GM03348 (cell line): ENCODE data around the gene PRDX6.
A peak's percentile ranks its signal among the peaks of the same experiment; 100 is the strongest.
"Not testable (repeated sequence)": the region's sequence is repeated elsewhere in the genome, so short reads cannot be mapped to it uniquely, and the experiment has no call there.

Source experiments
- DNase-seq: peaks from one replicate; pipeline ENCODE4 v3.0.0; 2012; ENCODE audit warnings: low spot score

Gene PRDX6

DNA sequence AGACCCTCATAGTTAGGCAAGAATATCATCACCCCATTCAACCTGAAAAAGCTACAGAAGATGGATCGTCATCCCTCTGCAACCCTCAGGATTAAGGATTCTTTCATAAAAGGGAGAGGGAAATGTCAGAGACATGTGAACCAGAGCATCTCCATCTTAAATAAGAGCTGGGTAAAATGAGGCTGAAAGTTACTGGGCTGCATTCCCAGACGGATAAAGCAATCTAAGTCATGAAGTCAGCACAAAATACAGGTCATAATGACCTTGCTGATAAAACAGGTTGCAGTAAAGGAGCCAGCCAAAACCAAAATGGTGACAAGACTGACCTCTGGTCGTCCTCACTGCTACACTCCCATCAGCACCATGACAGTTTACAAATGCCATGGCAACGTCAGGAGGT is 22.6 kb downstream of the PRDX6 start:
- no peak for DNase-seq

- no peak for DNase-seq
Observed at GRCh38 chr1:173502104-173502503, 25.0 kb downstream of the PRDX6 start.

- DNase-seq, result peak; percentile 61
Observed at GRCh38 chr1:173503391-173503790, 26.3 kb downstream of the PRDX6 start.

DNA sequence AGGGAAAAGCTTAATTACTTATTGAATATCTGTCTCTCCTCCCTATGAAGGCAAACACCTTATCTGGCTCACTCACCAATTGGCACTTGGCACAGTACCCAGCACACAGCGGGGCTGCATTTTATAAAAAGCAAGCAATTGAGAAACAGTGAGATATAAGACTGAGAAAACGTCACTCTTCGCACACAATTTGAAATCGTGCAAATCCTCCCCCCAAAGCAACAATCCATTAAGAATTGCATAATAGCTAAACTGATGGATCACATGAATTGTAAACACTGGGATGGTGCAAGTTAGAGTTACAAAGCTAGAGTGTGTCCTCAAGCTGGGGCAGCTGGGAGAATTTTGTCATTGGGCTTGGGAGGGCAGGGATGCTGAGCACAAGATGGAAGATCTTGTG is 27.1 kb downstream of the PRDX6 start:
- DNase-seq, result no peak

- no peak for DNase-seq
Observed at GRCh38 chr1:173505391-173505790, 28.3 kb downstream of the PRDX6 start.

- DNase-seq, result no peak
Observed at GRCh38 chr1:173506437-173506836, 29.3 kb downstream of the PRDX6 start.

GRCh38 chr1:173507205-173507846 is 30.2 kb downstream of the PRDX6 start:
- peak; percentile 50 for DNase-seq

- no peak for DNase-seq
Observed at GRCh38 chr1:173507847-173508209, 30.7 kb downstream of the PRDX6 start.

- no peak for DNase-seq
Observed at GRCh38 chr1:173508541-173508940, 31.4 kb downstream of the PRDX6 start.

- DNase-seq, result no peak
Observed at GRCh38 chr1:173509797-173510196, 32.7 kb downstream of the PRDX6 start.

GRCh38 chr1:173514503-173514902 is 37.4 kb downstream of the PRDX6 start:
- DNase-seq, result not testable (repeated sequence)

GRCh38 chr1:173520799-173521198 is 43.7 kb downstream of the PRDX6 start:
- no peak for DNase-seq

- no peak for DNase-seq
Observed at GRCh38 chr1:173523329-173523728, 46.2 kb downstream of the PRDX6 start.

- DNase-seq, result no peak
Observed at GRCh38 chr1:173525926-173526325, 48.8 kb downstream of the PRDX6 start.

DNA sequence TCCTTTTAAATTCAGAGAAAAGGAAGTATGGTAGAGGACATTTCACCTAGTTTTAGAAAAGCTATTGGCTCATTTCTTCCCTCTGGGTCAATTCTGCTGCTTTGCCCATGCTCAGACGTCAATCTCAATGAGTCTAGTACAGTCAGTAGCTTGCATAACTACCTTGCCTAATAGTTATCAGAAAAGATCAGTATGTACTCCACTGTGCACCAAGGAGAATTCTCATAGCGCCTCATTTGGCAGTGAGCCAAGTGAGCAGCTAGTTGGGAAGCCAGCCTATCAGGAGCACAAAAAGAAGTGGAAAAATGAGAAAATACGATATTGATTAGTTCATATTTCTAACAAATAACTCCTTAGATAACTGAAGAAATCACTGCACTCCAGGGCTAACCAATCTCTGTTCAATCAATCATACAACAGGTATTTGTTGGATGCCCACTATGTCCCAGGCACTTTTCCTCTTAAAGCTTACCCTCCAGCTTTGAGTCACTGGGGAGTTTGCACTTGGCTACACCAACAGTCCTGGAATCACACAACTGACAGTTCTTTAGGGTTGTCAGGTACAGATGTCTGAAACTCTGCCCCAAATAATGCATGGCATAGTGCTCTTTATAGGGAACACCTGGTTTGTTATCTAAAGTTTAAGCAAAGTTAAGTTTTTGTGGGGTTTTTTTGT is 50.2 kb downstream of the PRDX6 start:
- no peak for DNase-seq

DNA sequence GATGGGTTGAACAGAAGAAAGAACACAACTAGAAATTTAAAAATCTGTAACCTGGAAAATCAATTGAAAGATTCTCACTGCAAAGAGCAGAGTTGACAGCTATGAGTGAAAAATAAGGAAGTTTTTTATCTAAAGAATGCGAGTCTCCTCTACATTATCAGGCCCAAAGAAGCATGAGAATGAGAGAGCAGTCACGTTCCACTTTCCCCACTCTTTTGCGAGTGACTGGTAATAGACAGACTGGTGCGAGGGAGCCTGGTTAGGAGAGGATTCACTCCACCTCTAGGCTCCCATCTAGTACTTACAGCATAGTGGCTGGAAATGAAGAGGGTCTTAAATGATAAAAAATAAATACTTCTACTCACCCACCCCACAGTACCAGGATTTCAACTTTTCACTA is 52.0 kb downstream of the PRDX6 start:
- DNase-seq, result no peak

DNA sequence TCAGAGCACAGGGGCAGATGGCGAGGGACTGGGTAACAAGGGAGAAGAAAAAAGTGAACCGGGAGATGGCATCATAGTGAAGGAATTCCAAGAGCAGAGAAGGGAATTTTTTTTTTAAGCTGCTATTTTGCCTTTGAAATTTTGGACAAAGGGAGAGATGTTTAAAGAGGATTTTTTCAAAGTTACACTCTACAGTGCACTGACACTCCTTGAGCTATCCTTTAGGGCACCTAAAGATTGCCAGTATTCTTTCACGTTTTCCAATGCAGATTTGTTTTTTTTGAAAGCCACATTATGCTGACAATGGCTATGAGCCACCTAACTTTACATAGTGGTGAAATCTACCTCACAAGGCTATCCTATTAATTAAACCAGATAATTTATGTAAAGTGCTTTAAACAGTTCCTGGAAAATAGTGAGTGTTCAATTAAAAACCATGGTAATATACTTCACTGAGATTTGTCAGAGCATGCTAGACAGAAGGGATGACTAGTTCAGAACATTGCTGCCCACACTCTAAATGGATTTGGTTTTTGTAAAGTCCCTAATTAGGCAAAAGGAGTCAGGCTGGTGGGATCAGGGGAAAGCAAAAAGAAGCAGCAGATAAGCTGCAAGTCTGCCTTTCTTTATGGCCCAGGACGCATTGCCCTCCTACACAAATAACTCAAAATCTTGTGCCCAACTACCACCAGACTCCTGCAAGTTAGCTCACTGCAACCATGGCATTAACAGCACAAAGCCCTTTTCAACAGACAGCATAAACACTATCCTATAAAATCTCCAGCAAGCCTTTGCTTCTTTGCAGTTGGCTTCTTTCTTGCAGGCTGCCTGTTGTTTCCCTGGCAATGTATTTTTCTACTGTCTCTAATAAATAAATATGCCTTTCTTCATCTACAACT is 53.9 kb downstream of the PRDX6 start:
- DNase-seq, result no peak

DNA sequence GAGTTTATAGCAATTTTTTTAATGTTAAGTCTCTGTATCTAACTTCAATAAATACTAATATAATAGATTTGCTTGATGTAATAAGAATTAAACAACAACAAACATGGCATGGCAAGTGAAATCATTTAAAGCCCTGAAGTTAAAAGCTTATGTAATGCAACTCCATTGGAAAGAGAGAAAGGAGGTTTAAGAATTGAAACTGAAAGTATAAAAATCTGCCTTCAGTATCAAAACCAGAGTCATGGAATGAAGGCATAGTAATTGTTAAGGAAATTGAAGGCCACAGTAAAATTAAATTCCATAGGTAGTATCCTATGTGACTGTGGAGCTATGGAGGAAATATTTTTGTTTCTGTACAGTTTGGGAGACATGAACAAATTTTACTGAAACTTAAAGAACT is 55.1 kb downstream of the PRDX6 start:
- peak; percentile 14 for DNase-seq

DNA sequence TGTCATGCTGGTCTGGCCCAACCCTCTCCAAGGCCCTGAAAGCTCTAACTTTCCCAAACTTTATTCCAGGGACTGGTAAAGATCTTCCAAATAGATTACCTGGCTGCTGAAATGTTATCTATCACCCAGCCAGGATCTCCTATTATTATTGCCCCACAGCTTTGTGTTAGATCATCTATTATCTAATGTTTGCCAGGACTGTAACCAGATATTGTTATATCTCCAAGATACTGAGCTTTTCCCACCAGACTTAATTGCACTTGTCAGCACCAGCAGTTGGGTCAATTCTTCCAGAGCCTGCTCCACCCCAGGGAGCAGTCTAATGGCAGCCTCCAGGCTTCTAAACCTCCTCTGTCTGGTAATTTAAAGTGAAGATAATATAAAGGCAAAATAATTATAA is 59.1 kb downstream of the PRDX6 start:
- DNase-seq, result no peak
